NCI-H524 (cell line): Measurements from ENCODE around the gene GLIPR1.
A peak's percentile ranks its signal among the peaks of the same experiment; 100 is the strongest.
"Not testable (repeated sequence)": the region's sequence is repeated elsewhere in the genome, so short reads cannot be mapped to it uniquely, and the experiment has no call there.

ENCODE experiments used
- DNase-seq, 2 experiments: peaks; one replicate each; lab custom pipeline; 2025; lab: John Stamatoyannopoulos, UW

Gene GLIPR1

DNA sequence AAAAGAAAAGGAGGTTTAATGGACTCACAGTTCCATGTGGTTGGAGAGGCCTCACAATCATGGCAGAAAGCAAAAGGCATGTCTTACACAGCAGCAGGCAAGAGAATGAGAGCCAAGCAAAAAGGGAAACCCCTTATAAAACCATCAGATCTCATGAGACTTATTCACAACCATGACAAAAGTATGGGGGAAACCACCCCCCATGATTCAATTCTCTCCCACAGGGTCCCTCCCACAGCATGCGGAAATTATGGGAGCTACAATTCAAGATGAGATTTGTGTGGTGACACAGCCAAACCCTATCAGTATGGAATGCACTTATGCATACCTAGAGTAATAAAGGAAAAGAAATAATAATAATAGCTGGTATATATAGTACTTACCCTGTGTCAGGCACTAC, 4.5 kb upstream of the GLIPR1 start:
- DNase-seq: no peak

GRCh38 chr12:75477137-75477536, 3.4 kb upstream of the GLIPR1 start:
- no peak for DNase-seq

DNA sequence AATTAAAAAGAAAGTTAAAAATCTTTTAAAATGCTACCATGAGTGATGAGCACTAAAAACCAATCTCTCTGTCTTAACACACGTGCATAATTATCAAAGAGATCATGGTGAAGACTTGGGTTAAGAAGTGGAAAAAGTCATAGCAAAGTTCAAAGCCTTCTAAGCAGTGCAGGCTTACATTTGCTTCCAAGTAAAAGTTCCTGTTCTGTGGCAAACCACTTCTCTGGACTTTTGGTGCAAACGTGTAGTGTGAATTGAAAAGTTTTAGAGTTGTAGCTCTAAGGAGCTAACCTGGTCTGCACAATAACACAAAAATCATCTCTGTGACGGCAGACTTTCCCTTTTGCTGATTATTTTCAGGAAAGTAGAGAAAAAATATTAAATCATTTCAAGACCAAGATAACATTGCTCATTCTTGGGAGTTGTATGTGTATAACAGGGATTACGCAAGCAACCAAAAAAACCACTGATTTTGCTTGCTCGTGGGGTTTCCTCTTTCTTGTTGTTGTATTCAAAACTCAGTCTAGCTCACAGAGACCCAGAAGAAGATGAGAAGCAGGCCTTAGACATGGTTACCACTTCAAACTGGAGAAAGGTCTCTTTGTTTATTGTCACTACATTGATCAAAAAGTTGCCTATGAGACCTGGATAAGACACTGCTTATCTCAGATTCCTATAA, 2.3 kb upstream of the GLIPR1 start:
- no peak for DNase-seq

DNA sequence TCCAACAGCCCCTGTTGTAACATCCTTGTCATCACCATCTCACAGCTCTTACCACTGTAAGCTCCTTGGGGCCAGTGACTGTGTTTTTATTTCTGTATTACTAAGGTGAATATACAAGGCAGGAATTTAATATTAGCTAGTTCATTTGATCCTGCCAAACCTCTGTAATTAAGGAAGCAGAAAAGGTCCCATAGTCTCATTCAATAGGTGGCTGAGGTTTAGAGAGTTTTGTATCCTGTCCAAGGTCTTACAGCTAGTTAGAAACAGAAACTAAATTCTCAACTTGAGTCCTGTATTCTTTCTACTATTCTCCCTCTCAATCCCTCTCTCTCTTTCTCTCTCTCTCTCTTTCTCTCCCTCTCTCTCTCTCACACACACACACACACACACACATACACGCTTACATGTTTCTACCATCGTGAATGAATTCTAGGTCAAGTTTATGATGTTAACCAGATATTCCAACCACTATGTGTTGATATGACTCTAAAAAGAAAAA, 543 bp upstream of the GLIPR1 start:
- DNase-seq: no peak

DNA sequence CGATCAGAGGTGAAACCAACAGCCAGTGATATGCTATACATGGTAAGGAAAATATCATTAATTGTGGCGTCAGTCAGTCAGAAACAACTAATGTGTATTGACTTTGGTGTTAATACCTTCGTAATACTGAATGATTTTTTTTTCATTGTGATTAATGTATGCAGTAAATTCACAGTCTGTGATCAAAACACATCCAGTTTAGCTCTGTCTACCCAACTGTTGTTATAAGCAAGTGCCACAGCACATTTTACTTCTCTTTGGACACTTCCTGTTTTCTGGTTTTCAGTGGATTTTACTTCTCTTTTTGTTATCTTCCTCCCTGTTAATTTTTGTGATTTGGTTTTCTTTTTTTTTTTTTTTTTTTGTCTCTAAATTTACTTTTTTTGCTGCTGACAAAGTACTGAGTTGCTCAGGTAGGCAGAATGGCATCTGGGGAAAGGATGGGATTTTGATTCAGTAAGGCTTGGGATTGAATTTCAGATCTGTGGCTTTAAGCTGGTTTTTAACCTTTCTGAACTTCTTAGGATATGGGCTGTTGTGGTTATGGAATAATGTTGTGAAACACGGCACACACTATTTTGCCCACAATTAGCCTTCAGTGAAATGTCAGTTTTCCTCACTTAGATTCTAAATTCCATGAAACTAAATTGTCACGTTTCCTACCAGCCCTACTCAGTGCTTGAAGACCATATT, 604 bp downstream of the GLIPR1 start:
- DNase-seq: no peak

- DNase-seq: no peak
Observed at GRCh38 chr12:75481774-75482173, 1.2 kb downstream of the GLIPR1 start.

DNA sequence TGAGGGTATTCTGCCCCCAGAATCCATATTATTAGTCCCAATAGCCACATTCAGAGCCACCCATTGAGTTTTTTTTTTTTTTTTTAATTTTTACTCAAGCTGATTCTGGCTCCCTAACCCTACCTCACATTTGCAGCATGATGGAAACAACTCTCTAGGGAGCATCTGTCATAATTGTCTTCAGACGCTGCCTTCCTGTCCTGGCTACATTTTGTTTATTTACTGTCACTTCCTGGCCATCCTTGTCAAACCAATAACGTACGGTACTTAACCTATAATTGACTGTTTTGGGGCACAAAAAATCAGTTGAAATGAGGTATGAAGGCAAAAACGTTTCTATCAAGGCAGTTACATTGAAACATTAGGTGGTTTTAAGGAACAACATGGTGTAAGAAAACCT, 2.1 kb downstream of the GLIPR1 start:
- no peak for DNase-seq

DNA sequence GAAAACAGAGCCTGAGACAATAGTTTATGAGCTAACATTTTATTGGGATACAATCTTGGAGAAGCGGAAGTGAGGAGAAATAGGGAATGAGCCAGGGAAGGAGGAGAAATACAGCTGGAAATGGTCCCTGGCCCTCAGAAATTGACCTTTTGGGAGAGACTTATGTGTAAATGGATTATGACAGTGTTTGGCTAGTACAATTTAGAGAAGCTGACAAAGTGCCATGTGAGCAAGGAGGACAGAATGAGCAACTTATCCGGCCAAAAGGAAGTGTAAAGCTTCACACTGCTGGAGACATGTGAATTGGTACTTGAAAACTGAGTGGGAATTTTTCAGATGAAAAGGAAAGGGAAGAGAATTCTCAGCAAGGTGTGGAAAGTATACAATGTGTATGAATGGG, 2.9 kb downstream of the GLIPR1 start:
- DNase-seq: no peak

DNA sequence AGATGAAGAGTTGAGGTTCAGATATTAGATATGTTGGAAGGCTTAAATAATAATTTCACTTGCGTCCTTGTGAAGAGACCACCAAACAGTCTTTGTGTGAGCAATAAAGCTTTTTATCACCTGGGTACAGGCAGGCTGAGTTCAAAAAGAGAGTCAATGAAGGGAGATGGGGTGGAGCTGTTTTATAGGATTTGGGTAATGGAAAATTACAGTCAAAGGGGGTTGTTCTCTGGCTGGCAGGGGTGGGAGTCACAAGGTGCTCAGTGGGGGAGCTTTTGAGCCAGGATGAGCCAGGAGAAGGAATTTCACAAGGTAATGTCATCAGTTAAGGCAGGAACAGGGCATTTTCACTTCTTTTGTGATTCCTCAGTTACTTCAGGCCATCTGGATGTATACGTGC, 3.9 kb downstream of the GLIPR1 start:
- not testable (repeated sequence) for DNase-seq

GRCh38 chr12:75487308-75487707, 6.8 kb downstream of the GLIPR1 start:
- no peak for DNase-seq

GRCh38 chr12:75488553-75488952, 8.0 kb downstream of the GLIPR1 start:
- DNase-seq: peak in 1 of 2 experiments; percentile 30

GRCh38 chr12:75489187-75489586, 8.6 kb downstream of the GLIPR1 start:
- DNase-seq: no peak

- no peak for DNase-seq
Observed at GRCh38 chr12:75489613-75490210, 9.2 kb downstream of the GLIPR1 start.

- no peak for DNase-seq
Observed at GRCh38 chr12:75491169-75491568, 10.6 kb downstream of the GLIPR1 start.

- DNase-seq: no peak
Observed at GRCh38 chr12:75503459-75503858, 22.9 kb downstream of the GLIPR1 start.

DNA sequence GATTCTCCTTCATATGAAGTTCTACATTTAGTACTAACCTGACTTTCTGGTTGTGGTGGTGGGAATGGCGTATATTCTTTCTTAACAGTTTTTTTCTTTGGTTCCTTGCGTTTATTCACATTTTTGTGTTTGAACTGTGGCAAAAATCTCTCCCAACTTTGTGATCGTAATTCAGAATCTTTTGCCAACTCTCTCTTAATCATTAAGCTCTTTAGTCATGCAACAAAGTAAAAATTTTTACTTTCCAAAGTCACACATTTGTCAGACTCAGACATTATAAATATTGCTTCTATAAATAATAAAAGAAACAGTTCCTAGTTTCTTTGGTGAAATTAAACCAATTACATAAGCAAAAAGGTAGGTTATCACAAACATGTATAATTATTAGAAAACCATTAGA, 23.3 kb downstream of the GLIPR1 start:
- DNase-seq: no peak

DNA sequence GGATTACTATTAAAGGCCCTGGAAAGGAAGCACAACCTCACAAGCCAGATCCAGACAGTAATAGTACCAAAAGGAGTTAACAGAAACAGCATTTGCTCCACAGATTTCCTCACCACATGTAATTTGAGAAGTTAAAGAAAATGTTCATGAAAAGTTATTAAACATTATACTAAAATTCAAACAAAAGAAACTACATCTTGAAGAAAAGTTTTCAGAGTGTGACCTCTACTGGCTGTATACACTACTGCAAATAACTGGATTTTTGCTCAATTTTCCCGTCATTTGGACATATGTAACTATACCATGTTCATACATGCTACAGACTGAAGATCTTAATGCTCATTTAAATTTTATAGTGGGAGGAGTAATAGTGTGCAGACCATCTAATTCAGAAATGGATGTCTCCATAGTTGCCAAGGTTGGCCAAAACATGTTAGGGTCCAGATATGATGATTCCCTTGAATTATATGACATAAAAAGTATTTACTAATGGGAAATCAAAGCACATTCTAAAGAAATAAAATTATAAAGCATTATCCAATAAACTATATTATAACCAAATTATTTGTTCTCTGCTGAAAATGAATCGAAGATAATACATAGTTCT, 25.3 kb downstream of the GLIPR1 start:
- peak in 1 of 2 experiments; percentile 20 for DNase-seq

GRCh38 chr12:75507086-75507485, 26.5 kb downstream of the GLIPR1 start:
- DNase-seq: no peak

DNA sequence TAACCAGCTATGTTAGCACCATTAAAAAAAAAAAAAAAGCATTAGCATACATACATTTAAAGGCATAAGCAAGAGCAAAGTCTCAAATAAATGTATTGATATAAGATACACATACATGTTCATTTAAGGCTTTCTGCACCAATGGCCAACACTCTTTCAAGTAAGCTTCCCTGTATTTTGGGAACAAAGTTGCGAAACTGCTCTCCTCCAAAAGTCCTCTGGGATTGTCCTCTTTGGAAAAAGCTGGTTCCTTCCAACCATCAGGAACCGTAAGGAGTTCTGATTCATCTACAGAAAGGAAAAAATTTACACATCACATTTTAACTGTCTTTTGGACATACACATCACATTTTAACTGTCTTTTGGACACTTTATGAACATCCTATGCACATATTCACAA, 27.6 kb downstream of the GLIPR1 start:
- DNase-seq: no peak

DNA sequence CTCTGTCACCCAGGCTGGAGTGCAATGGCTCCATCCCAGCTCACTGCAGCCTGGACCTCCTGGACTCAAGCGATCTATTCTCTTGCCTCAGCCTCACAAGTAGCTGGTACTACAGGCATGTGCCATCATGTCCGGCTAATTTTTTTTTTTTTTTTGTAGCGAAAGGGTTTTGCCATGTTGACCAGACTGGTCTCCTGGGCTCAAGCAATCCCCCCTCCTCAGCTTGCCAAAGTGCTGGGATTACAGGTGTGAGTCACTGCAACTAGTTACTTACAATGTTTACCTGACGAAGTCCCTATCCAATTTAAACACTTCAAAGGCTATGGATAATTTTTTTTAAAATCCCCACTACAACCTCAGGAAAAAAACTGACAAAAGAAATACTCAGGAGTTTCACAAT, 29.1 kb downstream of the GLIPR1 start:
- DNase-seq: no peak

- DNase-seq: peak; percentile 94 to 99
Observed at GRCh38 chr12:75511116-75512048, 30.8 kb downstream of the GLIPR1 start, which contains the start of gene KRR1. TSS of gene KRR1 (minus strand) at chr12:75511609. CDS start at chr12:75511597, 12 bp downstream.

DNA sequence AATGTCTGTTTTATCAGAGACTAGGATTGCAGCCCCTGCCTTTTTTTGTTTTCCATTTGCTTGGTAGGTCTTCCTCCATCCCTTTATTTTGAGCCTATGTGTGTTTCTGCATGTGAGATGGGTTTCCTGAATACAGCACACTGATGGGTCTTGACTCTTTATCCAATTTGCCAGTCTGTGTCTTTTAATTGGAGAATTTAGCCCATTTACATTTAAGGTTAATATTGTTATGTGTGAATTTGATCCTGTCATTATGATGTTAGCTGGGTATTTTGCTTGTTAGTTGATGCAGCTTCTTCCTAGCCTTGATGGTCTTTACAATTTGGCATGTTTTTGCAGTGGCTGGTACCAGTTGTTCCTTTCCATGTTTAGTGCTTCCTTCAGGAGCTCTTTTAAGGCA, 40.7 kb downstream of the GLIPR1 start:
- not testable (repeated sequence) for DNase-seq
